Measurements from ENCODE around the gene CHMP1A. TPM values are rescaled to one million over a fixed set of nuclear protein-coding genes. Genes with fewer than 3 reads are reported as not detected.
A peak's percentile ranks its signal among the peaks of the same experiment; 100 is the strongest.
"Not testable (repeated sequence)": the region's sequence is repeated elsewhere in the genome, so short reads cannot be mapped to it uniquely, and the experiment has no call there.

CHMP1A gene
- total RNA-seq, 1 donor from 2014 or later, result 132 TPM

DNA sequence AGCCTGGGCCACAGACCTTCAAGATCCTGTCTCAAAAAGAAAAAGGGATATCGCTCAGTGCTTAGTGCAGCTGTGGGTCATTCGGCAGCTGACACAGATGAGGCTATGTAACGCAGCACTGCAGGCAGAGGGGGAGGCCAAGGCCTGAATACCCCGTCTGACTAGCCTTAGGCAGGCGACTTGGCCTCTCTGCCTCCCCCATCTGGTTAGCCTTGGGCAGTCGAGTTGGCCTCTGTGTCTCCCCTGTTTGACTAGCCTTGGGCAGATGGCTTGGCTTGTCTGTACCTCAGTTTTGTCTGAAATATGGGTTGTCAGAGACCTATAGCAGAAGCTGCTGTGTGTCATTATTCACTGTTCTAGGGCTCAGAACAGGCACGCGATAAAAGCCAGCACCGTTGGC is 10.1 kb upstream of the CHMP1A start:
- H3K4me3 ChIP-seq (ENCODE audit: low read depth, low read length), result no peak overlapping the region
- no peak for DNase-seq (ENCODE audit: low read depth)
- TF ChIP-seq, protein P1, sequence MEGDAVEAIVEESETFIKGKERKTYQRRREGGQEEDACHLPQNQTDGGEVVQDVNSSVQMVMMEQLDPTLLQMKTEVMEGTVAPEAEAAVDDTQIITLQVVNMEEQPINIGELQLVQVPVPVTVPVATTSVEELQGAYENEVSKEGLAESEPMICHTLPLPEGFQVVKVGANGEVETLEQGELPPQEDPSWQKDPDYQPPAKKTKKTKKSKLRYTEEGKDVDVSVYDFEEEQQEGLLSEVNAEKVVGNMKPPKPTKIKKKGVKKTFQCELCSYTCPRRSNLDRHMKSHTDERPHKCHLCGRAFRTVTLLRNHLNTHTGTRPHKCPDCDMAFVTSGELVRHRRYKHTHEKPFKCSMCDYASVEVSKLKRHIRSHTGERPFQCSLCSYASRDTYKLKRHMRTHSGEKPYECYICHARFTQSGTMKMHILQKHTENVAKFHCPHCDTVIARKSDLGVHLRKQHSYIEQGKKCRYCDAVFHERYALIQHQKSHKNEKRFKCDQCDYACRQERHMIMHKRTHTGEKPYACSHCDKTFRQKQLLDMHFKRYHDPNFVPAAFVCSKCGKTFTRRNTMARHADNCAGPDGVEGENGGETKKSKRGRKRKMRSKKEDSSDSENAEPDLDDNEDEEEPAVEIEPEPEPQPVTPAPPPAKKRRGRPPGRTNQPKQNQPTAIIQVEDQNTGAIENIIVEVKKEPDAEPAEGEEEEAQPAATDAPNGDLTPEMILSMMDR (conservative IDR thresholded peaks at IDR 0.05; ENCODE audit: low read depth, low read length), result no peak

GRCh38 chr16:89667000-89667399 is 9.5 kb upstream of the CHMP1A start:
- DNase-seq (ENCODE audit: low read depth); H3K4me3 ChIP-seq (ENCODE audit: low read depth, low read length): not testable (repeated sequence)
- TF ChIP-seq, protein P1 (conservative IDR thresholded peaks at IDR 0.05; ENCODE audit: low read depth, low read length), result peak; percentile 50

GRCh38 chr16:89664238-89664637 is 6.7 kb upstream of the CHMP1A start:
- not testable (repeated sequence) for DNase-seq (ENCODE audit: low read depth); H3K4me3 ChIP-seq (ENCODE audit: low read depth, low read length)

- TF ChIP-seq, protein P1 (conservative IDR thresholded peaks at IDR 0.05; ENCODE audit: low read depth, low read length), result no peak
- no peak for DNase-seq (ENCODE audit: low read depth)
- H3K4me3 ChIP-seq (ENCODE audit: low read depth, low read length), result no peak overlapping the region
Measured at GRCh38 chr16:89661215-89661614, 3.7 kb upstream of the CHMP1A start.

DNA sequence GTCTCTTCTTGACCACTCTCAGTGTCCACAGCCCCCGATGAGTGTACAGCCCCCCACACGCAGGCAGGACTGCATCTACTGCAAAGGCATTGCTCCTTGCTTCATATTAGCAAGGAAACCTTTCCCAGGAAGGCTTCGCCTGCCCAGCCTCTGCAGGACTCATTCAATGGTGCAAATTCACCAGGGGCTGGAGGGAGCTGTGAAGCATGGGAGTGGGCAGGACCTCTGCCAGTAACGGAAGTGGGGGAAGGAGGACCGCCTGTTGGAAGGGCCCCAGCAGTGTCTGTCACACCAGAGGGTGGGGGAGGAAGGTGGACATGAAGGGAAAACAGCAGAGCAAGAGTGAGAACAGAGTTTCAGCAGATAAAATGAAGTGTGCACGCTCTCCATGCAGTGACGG is 2.6 kb upstream of the CHMP1A start:
- TF ChIP-seq, protein P1 (conservative IDR thresholded peaks at IDR 0.05; ENCODE audit: low read depth, low read length), result no peak
- H3K4me3 ChIP-seq (ENCODE audit: low read depth, low read length), result no peak overlapping the region
- DNase-seq (ENCODE audit: low read depth), result no peak

GRCh38 chr16:89658221-89658879 is 842 bp upstream of the CHMP1A start:
- no peak for DNase-seq (ENCODE audit: low read depth)
- H3K4me3 ChIP-seq (ENCODE audit: low read depth, low read length), result peak overlapping the region; percentile 88
- TF ChIP-seq, protein P1 (conservative IDR thresholded peaks at IDR 0.05; ENCODE audit: low read depth, low read length), result no peak

DNA sequence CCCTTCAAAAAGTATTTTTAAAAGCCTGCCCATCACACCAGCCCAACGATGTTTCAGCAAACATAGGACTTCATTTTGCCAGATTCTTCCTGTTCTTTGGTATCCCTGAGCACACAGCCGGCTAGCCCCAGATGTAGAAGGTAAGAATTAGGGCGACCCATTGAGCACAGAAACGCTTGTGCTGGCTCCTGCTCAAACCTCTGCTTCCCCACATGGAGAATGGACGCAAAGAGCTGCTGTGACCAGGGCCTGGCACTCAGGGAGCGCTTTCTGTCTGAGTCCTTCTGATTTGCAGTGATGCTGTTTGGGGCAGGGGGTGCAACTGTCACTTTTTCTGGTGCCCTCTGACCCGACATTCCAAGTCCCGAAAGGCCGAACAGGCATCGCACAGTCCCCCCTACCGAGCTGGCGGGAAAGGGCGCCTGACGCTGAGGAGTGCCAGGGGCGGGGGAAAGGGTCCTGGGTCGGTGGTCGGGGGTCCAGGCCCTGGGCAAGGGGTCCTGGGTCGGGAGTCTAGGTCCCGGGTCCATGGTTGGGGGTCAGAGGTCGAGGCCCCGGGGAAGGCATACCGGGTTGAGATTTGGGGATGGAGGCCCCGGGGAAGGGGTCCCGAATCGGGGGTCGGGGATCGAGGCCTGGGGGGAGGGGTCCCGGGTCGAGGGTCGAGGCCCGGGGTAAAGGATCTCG is 930 bp downstream of the CHMP1A start:
- DNase-seq (ENCODE audit: low read depth), result no peak
- peak overlapping the region; percentile 88 for H3K4me3 ChIP-seq (ENCODE audit: low read depth, low read length)
- TF ChIP-seq, protein P1 (conservative IDR thresholded peaks at IDR 0.05; ENCODE audit: low read depth, low read length), result no peak

All from epithelial cell of proximal tubule (primary cell).